RKO (cell line): ENCODE measurements around the gene HACD2.

ENCODE experiments used
- DNase-seq: peaks from one replicate; pipeline ENCODE4 v3.0.0-alpha.2; 2016; ENCODE audit warnings: low spot score

Gene HACD2

GRCh38 chr3:123568875-123569274 is 16.0 kb downstream of the HACD2 start:
- no peak for DNase-seq

- no peak for DNase-seq
Measured at GRCh38 chr3:123568034-123568433, 16.8 kb downstream of the HACD2 start.

DNA sequence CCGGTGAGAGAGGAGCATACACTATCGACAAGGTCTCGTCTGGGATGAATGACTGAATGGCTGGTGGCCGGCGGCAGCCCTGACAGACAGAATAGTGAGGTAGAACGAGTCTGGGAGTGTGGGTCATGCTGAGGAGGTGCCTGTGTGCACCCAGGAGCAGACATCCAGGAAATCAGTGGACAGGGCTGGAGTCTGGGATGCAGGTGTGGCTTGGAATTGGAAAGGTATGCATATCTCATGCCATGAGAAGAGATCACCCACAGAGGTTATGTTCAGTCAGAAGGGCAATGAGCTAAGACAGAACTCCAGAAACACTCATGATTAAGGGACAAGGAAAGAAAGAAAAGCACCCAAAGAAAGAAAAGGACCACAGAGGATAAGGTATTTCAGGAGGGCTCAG is 20.8 kb downstream of the HACD2 start:
- DNase-seq = no peak

GRCh38 chr3:123562547-123562946 is 22.3 kb downstream of the HACD2 start:
- DNase-seq = no peak

- DNase-seq = no peak
Measured at GRCh38 chr3:123561188-123561587, 23.7 kb downstream of the HACD2 start.

DNA sequence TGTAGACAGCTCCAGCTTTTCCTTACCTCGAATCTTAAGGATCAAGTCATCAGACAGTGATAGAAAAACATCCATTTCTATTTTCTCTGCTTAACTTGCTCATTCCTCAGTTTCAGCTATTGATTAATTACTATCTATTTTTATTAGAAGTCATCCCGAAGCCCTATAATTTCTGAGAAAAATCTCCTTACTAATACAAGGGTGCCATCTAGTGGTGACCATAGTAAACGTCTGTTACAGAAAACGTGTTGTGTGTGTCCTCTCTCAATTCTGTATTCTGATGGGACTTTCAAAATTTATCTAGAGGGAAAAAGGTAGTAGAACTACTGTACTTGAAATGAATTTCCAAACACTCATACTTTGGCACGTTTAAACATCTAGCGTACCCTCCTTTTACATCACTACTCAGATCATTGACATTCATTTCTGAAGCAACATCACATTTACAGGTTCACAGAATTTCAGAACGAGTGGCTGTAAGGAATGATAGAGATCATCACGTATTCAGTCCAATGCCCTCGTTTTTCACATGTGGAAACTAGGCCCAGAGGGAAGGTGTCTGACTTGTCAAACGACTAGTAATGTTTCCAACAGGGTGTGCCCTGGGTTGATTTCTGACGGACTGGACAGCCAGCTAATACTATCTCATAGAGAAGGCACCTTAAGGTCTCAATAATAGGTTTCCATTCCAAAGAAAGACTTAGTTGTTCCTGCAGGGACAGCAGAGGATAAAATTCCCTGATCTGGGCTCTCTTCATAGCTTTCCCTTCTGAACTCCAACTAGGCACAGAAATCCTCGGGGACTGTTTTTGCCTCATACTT is 25.6 kb downstream of the HACD2 start:
- peak; percentile 63 for DNase-seq

DNA sequence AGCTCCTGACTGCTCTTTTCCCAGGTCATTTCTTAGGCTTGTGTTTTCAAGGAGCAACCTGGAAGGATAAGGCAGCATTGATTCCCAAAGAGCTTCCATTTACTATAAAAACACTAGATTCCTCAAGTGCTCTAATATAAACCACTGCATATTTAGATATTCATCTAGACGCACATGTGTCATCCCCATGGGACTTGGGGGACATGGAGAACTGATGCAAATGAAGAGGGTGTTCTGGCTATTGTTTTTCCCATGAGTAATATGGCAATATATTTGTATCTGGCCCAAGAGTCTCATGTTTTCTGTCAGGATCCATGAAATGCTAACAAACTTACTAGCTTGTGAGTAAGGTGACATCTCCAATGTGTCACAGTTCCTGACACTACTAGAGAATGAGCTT is 31.3 kb downstream of the HACD2 start:
- no peak for DNase-seq

DNA sequence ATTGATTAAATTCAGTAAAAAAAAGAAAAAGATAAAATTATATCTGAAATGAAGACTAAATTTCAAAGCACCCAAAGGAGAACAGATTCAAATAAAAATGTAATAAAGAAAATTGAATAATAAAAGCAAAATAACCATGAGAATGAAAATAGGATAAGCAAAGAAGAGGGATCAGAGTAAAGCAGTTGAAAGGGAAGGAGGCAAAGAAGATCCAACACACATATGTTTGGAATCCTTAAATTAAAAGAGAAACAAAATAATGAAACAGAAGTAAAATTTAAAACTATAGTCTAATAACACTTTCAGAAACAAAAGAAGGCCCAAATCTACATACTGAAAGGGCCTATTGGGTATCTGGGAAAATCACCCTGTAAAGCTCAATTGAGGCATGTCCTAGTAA is 32.1 kb downstream of the HACD2 start:
- DNase-seq = no peak

- DNase-seq = peak; percentile 47
Measured at GRCh38 chr3:123552095-123552714, 32.6 kb downstream of the HACD2 start.

- no peak for DNase-seq
Measured at GRCh38 chr3:123547881-123548519, 36.9 kb downstream of the HACD2 start.

DNA sequence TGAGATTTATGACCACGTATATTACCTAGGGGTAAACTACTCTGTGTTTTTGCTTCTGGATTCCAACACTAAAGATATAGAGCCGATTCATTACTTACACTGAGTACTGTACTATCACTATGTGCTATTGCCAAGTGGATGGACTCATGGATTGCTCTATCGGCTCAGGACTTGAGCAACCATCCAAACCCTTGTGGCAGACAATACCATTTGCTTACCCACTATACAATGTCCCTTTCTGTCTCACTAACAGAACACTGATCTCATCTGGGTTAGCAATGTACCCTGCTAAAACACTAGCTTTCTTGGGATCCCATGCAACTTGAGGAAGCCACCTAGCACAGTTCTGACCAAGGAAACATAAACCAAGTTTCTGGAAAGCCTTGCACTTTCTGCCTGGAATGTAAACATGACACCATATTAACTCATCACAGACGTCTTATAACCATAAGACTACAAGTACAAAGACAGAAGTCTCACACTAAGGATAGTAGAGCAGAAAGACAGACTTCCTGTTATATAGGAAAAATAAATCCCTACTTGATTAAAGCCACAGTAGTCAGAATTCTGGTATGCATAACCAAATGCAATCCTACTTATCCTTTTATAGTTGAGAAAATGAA is 38.6 kb downstream of the HACD2 start:
- no peak for DNase-seq

GRCh38 chr3:123543950-123544349 is 40.9 kb downstream of the HACD2 start:
- DNase-seq = no peak

GRCh38 chr3:123540285-123540684 is 44.6 kb downstream of the HACD2 start:
- peak; percentile 11 for DNase-seq

GRCh38 chr3:123536153-123536895 is 48.5 kb downstream of the HACD2 start:
- DNase-seq = no peak

DNA sequence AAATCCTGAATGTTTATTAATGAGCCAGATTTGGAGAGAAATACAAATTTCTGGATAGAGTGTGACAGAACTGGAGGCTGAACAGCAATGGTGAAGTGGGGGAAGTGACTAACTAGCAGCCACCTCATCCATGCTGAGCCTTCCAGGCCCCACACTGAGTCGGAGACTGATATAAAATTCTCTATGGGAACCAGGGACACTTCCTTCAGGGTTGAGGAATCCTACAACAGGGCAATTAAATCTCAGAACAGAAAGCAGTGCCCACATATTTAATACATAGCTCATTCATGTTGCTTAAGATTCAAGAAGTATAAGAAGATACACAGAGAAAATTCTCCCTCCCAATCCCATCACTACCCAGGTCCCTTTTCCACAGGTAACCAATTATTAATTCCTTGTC is 49.3 kb downstream of the HACD2 start:
- peak; percentile 75 for DNase-seq

DNA sequence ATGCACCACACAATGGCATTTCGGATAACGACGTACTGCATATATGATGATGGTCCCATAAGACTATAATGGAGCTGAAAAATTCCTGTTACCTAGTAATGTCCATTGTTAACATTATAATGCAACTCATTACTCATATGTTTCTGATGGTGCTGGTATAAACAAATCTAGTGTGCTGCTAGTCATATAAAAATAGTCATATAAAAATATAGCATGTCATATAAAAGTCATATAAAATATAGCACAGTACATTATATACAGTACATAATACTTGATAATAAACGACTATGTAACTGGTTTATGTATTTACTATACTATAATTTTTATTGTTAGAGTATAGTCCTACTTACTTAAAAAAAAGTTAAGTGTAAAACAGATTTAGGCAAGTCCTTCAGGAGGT is 50.6 kb downstream of the HACD2 start:
- DNase-seq = no peak

DNA sequence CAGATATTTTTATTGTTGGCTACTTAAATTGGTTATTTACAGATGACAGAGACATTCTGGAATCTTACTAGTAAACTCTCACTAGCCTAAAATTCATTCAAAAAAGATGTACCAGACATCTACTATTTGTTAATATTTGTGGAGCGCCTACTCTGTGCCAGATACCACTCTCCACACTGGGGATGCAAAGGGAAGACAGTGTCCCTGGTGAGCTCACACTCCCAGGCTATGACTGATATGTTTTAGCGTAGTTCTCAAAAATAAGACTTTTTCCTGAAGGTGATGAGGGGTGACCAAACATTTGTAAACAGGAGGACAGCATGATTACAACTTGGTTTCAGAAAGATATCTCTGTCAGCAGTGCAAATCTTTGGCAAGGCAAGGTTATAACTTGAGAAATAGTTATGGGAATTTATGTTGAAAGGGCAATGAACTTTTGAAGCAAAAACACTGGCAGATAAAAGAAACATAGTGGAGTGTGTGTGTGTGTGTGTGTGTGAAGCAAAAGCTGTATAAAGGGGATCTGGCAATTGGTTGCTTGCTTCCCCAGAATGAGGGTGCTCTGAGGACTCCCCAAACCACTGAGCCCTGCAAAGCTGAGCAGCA is 51.2 kb downstream of the HACD2 start:
- DNase-seq = no peak

GRCh38 chr3:123528130-123528529 is 56.7 kb downstream of the HACD2 start:
- DNase-seq = no peak

DNA sequence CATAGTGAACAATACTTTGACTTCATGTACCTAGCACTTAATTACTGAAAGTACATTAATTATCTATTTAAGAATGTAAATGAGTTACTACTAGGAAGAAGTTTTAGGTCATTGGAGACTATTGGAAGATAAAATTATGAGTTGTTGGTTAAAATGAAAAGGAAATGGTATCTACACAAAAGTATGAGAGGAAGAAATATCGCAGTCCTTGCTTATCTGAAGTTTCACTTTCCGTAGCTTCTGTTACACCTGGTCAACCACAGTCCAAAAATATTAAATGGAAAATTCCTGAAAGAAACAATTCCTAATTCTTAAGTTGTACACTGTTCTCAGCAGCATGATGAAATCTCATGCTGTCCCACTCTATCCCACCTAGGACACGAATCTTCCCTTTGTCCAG is 57.8 kb downstream of the HACD2 start:
- DNase-seq = no peak

DNA sequence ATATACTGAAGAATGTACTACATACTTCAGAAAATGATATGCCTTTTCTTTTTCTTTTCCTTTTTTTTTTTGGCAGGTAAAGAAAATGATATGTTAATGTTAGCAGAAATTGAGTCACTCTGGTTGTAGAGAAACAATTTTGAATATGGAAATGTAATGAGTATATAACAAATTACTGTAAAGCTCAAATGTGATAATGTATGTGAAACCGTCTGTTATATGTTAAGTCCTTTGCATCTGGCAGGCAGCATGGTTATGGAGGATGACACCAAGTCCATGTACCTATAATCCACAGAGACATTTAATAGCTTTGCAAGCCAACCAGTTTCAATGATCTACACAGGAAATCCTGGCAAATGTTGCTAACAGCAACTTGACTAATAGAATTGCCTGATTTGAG is 58.4 kb downstream of the HACD2 start:
- no peak for DNase-seq

DNA sequence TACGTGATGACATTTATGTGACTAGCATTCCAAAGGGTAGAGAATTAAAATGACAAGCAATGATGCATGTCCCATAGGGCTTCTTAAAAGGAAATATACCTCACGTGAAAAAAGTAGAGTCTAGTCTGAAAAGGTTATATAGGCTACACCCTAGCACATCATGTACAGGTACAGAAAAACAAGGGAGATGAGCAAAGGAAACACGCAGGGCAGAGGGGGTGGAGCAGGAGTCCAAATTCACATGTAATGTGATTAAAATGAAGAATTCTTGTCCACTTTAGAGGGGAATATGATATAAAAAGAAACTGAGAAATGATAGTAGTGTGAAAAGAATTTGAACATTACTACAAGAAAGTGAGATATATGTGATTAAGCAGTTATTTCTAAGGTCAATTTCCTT is 59.4 kb downstream of the HACD2 start:
- DNase-seq = no peak

DNA sequence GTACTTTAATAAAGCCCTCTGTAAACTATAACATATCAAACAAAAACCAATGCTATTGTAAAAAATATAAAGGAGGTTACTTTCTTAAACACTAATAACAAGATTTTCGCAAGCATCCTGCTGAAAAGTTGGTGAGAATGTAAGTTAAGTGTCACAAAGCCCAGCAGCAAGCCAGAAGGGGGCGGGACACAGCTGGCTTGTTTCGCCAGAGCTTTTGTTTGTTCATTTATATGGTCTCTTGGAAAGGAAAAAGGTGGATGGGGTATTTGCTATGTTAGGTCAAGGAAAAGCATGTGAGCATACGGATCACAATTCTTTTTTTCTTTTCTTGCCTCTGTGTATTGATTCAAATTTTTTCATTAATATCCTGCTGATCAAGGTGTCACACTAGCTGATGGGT is 59.9 kb downstream of the HACD2 start:
- DNase-seq = no peak
